GM18909 (cell line): ENCODE data around the gene FZD10.

ENCODE experiments used
- ATAC-seq: cut with Tn5 transposase; IDR thresholded peaks from one replicate; pipeline ENCODE4 v1.9.1; 2021; ENCODE audit warnings: mild to moderate bottlenecking; ENCODE audit not compliant: unreplicated experiment, poor library complexity

The FZD10 gene

GRCh38 chr12:130177635-130178242 lies 15.5 kb downstream of the FZD10 start:
- ATAC-seq, result no peak

GRCh38 chr12:130178282-130178681 lies 16.0 kb downstream of the FZD10 start:
- no peak for ATAC-seq

DNA sequence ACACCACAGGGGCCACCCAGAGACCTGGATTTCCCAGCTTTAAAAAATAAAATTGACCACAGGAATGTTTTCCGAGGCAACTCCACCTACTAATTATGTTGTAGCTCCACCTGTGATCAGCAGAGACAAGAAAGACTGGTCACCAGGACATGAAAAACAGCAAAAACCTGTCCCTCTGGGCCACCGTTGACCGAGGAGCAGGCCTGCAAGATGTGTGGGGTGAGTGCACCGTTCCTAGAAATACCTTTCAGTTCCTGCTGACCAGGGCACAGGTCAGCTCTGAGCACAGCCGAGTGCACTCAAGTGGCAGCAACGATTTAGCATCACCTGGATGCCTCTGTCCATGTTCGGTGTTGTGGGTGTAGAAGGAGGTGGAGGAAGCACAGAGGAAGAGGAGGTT lies 16.9 kb downstream of the FZD10 start:
- no peak for ATAC-seq

DNA sequence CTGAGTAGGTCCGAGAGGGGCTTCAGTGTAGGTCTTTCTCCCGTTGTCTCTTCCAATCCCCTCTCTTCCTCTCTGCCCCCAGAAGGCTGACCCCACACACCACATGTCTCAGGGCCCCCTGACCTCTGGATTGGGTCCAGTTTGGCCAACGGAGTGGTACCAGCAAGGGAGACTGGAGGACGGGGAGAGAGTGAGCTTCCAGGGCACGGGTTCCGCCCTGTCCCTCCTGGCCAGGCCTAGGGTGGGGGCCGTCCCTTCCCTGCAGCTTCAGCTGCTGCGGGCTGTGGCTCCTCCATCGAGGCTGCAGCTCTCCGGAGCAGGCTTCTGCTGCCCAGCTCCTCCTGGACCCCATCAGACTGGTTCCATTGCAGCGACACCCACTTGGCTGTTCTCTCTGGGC lies 17.4 kb downstream of the FZD10 start:
- no peak for ATAC-seq

- ATAC-seq, result no peak
Measured at GRCh38 chr12:130181211-130181610, 18.9 kb downstream of the FZD10 start.

GRCh38 chr12:130183585-130184370 lies 21.5 kb downstream of the FZD10 start:
- ATAC-seq, result no peak

GRCh38 chr12:130184404-130185090 lies 22.3 kb downstream of the FZD10 start:
- ATAC-seq, result no peak

- no peak for ATAC-seq
Measured at GRCh38 chr12:130185455-130186391, 23.5 kb downstream of the FZD10 start.

- no peak for ATAC-seq
Measured at GRCh38 chr12:130186651-130187268, 24.5 kb downstream of the FZD10 start.

- no peak for ATAC-seq
Measured at GRCh38 chr12:130192642-130193345, 30.5 kb downstream of the FZD10 start.

DNA sequence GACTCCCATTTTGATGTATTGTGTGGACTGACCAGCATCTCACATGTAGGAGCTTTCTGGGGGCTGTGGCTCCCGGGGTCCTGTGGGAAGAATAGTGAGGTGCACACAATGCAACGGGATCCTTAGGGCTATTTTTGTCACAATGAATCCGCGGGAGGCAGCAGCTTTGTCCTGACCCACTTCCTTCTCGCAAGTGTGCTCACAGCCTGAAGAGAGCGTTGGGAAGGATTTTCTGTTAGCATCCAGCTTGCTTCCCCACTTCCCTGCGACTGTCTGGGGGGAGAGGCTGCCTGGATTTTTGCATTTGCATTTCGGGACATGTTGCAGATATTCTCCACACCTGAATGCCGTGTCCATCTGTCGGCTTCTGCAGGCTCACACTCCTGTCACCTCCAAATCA lies 31.9 kb downstream of the FZD10 start:
- ATAC-seq, result no peak

GRCh38 chr12:130195369-130195768 lies 33.1 kb downstream of the FZD10 start:
- ATAC-seq, result no peak

DNA sequence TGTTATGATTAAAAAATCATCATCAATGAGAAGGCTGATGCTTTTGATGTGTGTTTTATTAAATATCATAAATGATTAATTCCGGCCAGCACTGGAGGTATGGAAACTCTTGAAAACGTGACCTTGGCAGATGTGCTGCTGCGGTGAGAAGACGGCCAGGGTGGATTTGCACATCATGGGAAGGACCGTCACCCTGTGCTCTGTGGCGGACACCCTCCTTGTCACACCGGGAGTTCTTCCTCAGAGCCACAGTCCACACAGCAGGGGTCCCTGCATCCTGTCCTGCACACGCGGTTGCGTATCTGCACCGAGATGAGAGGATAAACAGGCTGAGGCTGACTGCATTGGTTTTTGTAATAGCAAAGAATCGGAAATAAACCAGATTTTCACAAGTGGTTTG lies 33.5 kb downstream of the FZD10 start:
- ATAC-seq, result no peak

DNA sequence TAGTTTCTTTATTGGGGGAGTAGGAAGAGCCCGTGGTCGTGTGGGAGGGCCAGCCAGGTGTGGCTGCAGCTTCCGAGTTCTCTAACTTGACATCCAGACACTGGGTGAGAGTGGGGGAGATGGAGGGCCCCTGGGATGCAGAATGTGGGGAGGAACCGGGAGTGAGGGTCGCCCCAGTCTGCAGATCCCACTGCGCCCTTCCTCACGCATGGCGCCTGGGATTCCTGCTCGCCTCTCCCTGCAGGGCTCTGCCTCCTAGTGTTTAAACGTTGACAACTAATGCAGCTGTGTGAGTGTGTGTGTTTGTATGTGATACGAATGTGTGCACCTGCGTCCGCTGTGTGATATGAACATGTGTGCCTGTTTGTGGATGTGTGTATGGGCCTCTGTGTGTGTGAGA lies 34.6 kb downstream of the FZD10 start:
- no peak for ATAC-seq

DNA sequence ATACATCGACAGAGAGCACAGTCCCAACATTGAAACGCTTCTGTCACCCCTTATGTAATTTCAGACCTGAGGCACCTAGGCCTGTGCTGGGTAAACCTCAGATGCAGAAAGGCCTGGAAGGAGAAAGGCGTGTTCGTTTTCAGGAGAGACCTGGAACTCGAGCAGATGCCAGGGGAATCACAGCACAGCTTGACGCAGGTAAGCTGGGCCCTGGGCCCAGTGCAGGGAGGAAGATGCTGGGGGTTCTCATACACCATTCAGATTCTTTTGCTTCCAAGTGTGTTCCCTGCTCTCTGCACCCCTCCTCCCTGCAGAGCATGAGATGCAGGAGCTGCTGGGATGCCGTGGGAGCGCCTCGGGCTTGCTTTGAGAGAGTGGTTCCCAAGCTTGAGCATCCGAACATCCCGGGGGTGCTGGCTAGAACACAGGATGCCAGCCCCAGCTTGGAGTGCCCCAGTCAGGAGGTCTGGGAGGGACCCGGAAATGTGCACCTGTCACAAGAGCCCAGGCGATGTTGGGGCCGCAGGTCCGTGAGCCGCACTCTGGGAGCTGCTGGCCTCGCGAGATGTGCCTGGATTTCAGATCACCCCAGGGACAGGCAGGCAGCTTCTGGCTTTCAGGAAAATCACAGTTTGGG lies 35.9 kb downstream of the FZD10 start:
- ATAC-seq, result no peak

- no peak for ATAC-seq
Measured at GRCh38 chr12:130198663-130199060, 36.4 kb downstream of the FZD10 start.

GRCh38 chr12:130199581-130200390 lies 37.5 kb downstream of the FZD10 start:
- ATAC-seq, result no peak

DNA sequence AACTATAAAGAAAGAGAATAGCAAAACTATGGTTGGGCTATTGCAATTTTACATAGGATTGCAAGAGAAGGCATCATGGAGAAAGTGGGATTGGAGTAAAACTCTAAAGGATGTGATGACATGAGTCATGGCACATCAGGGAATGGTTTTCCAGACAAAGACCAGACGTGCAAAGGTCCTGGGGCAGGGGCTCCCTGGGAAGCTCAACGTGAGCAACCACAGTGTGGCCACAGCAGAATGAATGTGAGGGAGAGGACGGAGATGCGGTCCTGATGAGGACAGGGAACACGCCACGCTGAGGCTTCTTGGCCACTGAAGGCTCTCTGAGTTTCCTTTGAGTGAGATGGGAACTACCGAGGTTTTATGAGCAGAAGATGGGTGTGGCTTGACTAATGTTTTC lies 38.2 kb downstream of the FZD10 start:
- ATAC-seq, result no peak
